WTC11 (cell line): Measurements from ENCODE around the gene SND1.

ENCODE experiments used
- ATF6 ChIP-seq: sonication (generic); formaldehyde crosslinking; IDR thresholded peaks from 2 replicates; pipeline ENCODE4 v1.8.1; 2023; ENCODE audit warnings: mild to moderate bottlenecking, missing genetic modification reagents
- CTCF ChIP-seq: fragments of 200-600 bp; IDR thresholded peaks from 2 replicates; pipeline ENCODE4 v1.8.0; 2022; ENCODE audit warnings: antibody characterized with exemption
- FOXP4 ChIP-seq: sonication (generic); formaldehyde crosslinking; IDR thresholded peaks from 2 replicates; pipeline ENCODE4 v1.8.0; 2022; ENCODE audit warnings: mild to moderate bottlenecking, missing genetic modification reagents
- KAT7 ChIP-seq: sonication (generic); formaldehyde crosslinking; IDR thresholded peaks from 2 replicates; pipeline ENCODE4 v1.8.1; 2023; ENCODE audit warnings: missing genetic modification reagents, mild to moderate bottlenecking, borderline replicate concordance
- MXD4 ChIP-seq: fragments of 250-450 bp; sonication (Bioruptor Pico); IDR thresholded peaks from 2 replicates; pipeline ENCODE4 v1.8.0; 2021; ENCODE audit warnings: mild to moderate bottlenecking, moderate library complexity, borderline replicate concordance
- RELA ChIP-seq: sonication (generic); formaldehyde crosslinking; IDR thresholded peaks from 2 replicates; pipeline ENCODE4 v1.8.1; 2022; ENCODE audit warnings: missing genetic modification reagents, mild to moderate bottlenecking, borderline replicate concordance
- USF1 ChIP-seq: sonication (generic); formaldehyde crosslinking; IDR thresholded peaks from 2 replicates; pipeline ENCODE4 v1.8.0; 2022; ENCODE audit warnings: mild to moderate bottlenecking, missing genetic modification reagents

GRCh38 chr7:127618775-127619174, 33.2 kb upstream of the SND1 start:
- TF ChIP-seq ATF6 (CRISPR knock-in tag) (no peak), FOXP4 (CRISPR knock-in tag) (no peak), KAT7 (CRISPR knock-in tag) (no peak), MXD4 (CRISPR knock-in tag) (no peak), CTCF (no peak), RELA (no peak), USF1 (CRISPR knock-in tag) (no peak)
